ENCODE measurements around the gene HOXC10. TPM values are rescaled to one million over a fixed set of nuclear protein-coding genes. Genes with fewer than 3 reads are reported as not detected.

The HOXC10 gene
- total and polyA plus RNA-seq, 2 of the 8 experiments (the other 6 are each of a cell fraction or from before 2014, with no cell fraction given): not detected

DNA sequence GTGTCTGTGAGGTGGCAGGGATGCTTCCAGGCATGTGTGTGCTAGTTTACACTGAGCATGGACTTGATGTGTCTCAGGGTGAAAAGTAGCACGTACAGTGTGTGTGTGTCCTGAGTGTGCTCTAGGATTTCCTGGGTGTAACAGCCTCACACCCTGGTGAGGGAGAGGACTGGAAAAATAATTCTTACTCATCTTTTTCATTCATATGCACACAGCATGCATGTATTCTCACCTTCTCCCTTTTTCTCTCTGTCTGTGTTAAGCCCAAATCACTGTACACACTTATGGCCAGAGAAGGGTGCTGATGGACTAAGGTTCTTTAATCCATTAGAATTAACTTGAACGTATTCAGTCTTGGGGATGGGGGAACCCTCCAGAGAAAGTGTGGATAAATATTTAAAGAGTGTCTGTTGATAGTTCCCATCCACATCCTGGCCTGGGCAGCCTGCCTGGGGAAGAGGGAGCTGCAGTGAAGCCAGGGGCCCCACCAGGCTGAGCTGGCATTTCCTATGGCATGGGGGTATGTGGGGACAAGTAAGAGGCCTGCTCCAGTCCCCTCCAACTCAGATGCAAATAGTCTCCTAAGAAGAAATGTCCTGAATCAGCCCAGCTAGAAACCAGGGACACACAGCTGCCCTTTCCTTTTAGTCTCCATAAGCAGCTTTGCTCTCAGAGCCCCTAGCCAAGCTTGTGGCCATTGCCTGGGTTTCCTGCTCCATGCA lies 22.8 kb downstream of the HOXC10 start:
- Histone ChIP-seq H2BK120ac (replicated peaks; ENCODE audit: low read depth, low read length) (no peak overlapping the region), H2BK12ac (ENCODE audit: low read depth, low read length) (no peak overlapping the region), H3K4ac (replicated peaks; ENCODE audit: insufficient read length, low read depth, low read length) (no peak overlapping the region), H2BK15ac (ENCODE audit: low read length) (no peak overlapping the region), H3K36me3 (ENCODE audit: control insufficient read depth in 2 of 4, insufficient read depth in 4 of 4, low read length in 3 of 4) (no peaks in the 10 kb centered on the region), H3K4me1 (replicated peaks in 1 of 4; ENCODE audit: control insufficient read depth in 3 of 4, insufficient read depth in 4 of 4, low read length in 3 of 4) (peaks cover 0 to 4% (median 0%) of the 10 kb centered on the region in 4 experiments; a peak in 2 of 7 replicates), H3K9me3 (ENCODE audit: insufficient read depth in 2 of 2, low read depth in 1 of 2, low read length in 1 of 2) (no peaks in the 10 kb centered on the region), H3K18ac (ENCODE audit: extremely low read depth, low read length) (no peak overlapping the region), H4K5ac (ENCODE audit: insufficient read length, low read depth, low read length) (no peak overlapping the region), H3K56ac (replicated peaks; ENCODE audit: insufficient read length, low read depth, low read length) (no peak overlapping the region), H3K14ac (ENCODE audit: insufficient read length) (no peak overlapping the region), H3K79me1 (ENCODE audit: low read depth, low read length) (no peaks in the 10 kb centered on the region), H3K4me2 (ENCODE audit: insufficient read depth in 1 of 2, low read depth in 2 of 2, low read length in 2 of 2) (no peak overlapping the region), H3K4me3 (ENCODE audit: extremely low read depth in 1 of 4, insufficient read depth in 2 of 4, low read depth in 3 of 4, low read length in 4 of 4) (no peak overlapping the region), H2BK5ac (ENCODE audit: low read depth, low read length) (no peak overlapping the region), H3K23me2 (ENCODE audit: low read depth, low read length) (no peaks in the 10 kb centered on the region), H3K23ac (ENCODE audit: insufficient read length) (no peak overlapping the region), H4K8ac (ENCODE audit: extremely low read depth, insufficient read depth, low read length) (no peak overlapping the region), H4K20me1 (replicated peaks in 1 of 2; ENCODE audit: control insufficient read depth in 1 of 2, insufficient read depth in 2 of 2, low read length in 2 of 2) (peaks cover 0 to 36% of the 10 kb centered on the region in 2 experiments), H4K91ac (replicated peaks; ENCODE audit: insufficient read length, low read length) (no peak overlapping the region), H3K27me3 (replicated peaks in 1 of 4; ENCODE audit: control insufficient read depth in 3 of 4, extremely low read depth in 1 of 4, insufficient read depth in 3 of 4, low read length in 3 of 4) (peaks cover 96 to 100% (median 98%) of the 10 kb centered on the region in 4 experiments), H3K9ac (replicated peaks in 1 of 4; ENCODE audit: extremely low read depth in 1 of 4, low read depth in 3 of 4, low read length in 3 of 4) (no peak overlapping the region), H2AK5ac (ENCODE audit: low read depth, low read length) (no peak overlapping the region; the same call in 1 of the 2 replicates), H3K27ac (ENCODE audit: low read depth, low read length) (no peak overlapping the region), H3K79me2 (ENCODE audit: control insufficient read depth in 1 of 2, insufficient read depth in 2 of 2, low read length in 2 of 2) (no peaks in the 10 kb centered on the region), H2AFZ (ENCODE audit: low read length) (no peak overlapping the region), H2BK20ac (ENCODE audit: low read length) (no peak overlapping the region)
- FAIRE-seq: no peak
- ChIA-PET POLR2A (ENCODE audit: partially characterized antibody) (interaction anchor here (0.8 to 1.4 kb wide), 2 partner anchors 17 to 22 kb away, joined by 3 read pairs; no protein-coding TSS in a partner anchor), CTCF (ENCODE audit: partially characterized antibody) (interaction anchor here (0.6 to 11.3 kb wide), 15 partner anchors 9 to 207 kb away, joined by 3 to 172 read pairs (median 24); partner anchors contain the start of genes HOXC10, HOXC5, HOXC6 and SMUG1)
- no peak for DNase-seq (ENCODE audit: low read depth in 1 of 2, low spot score in 2 of 2)
- 44% methylated on average over 2 of the region's 2 CpGs; no CpG with 5 or more reads in 1 of the 2 experiments for WGBS, 2 experiments (ENCODE audit: extremely low coverage in 1 of 2, insufficient coverage in 1 of 2, insufficient read length in 1 of 2, insufficient replicate concordance in 2 of 2, low coverage in 1 of 2, low lambda C conversion rate in 2 of 2, missing lambda C conversion rate in 1 of 2)
- TF ChIP-seq KDM4A (IDR thresholded peaks at IDR 0.05; ENCODE audit: low read depth, low read length, severe bottlenecking) (no peak), EZH2 (IDR thresholded peaks at IDR 0.05; ENCODE audit: low read depth, low read length, severe bottlenecking) (peak; percentile 75), FOSL1 (IDR thresholded peaks at IDR 0.05; ENCODE audit: insufficient read depth, low read depth, low read length) (no peak), POLR2AphosphoS5 (IDR thresholded peaks at IDR 0.05; ENCODE audit: low read depth, low read length) (no peak), CBX8 (IDR thresholded peaks at IDR 0.05; ENCODE audit: borderline replicate concordance, low read depth, low read length) (peak; percentile 70; the same call in 1 of the 2 replicates), SUZ12 (IDR thresholded peaks at IDR 0.05; ENCODE audit: low read length) (peak; percentile 69; the same call in 1 of the 2 replicates), CBX5 (IDR thresholded peaks at IDR 0.05; ENCODE audit: low read depth, low read length) (no peak)
